Vagina (tissue), 2 donors: ENCODE data around the gene ABHD12. TPM values are rescaled to one million over a fixed set of nuclear protein-coding genes. Genes with fewer than 3 reads are reported as not detected.

Source experiments
- DNase-seq, 2 donors: peaks; one replicate each; pipeline ENCODE4 v3.0.0-alpha.2; 2017; ENCODE audit errors: extremely low spot score in 2 of 2
- H3K27ac ChIP-seq: fragments of 200-600 bp; sonication (generic); one replicate; pipeline ENCODE4 v1.5.1; 2019
- H3K27me3 ChIP-seq: fragments of 200-600 bp; sonication (generic); one replicate; pipeline ENCODE4 v1.5.1; 2019
- H3K36me3 ChIP-seq, 2 donors: fragments of 200-600 bp; sonication (generic); one replicate each; pipeline ENCODE4 v1.5.1; 2017 to 2019
- H3K4me1 ChIP-seq: fragments of 200-600 bp; sonication (generic); one replicate; pipeline ENCODE4 v1.5.1; 2019
- H3K4me3 ChIP-seq, 2 donors: fragments of 200-600 bp; sonication (generic); 1 replicate in 1 of 2; 2 replicates in 1 of 2; pipeline ENCODE4 v1.5.1; 2016 to 2019
- H3K9me3 ChIP-seq: fragments of 200-600 bp; sonication (generic); one replicate; pipeline ENCODE4 v1.5.1; 2019
- CTCF ChIP-seq, 3 experiments: fragments of 450-650 bp in 2 of 3; fragments of 200-600 bp in 1 of 3; sonication (generic) in 1 of 3; IDR thresholded peaks; one replicate each; pipeline ENCODE4 v1.5.1; 2017 to 2019; ENCODE audit warnings: antibody characterized with exemption in 3 of 3, mild to moderate bottlenecking in 2 of 3, moderate library complexity in 2 of 3
- POLR2A ChIP-seq, 2 donors: fragments of 450-650 bp; IDR thresholded peaks; one replicate each; pipeline ENCODE4 v1.6.1; 2017; ENCODE audit warnings: antibody characterized with exemption in 2 of 2, mild to moderate bottlenecking in 2 of 2, moderate library complexity in 2 of 2
- POLR2AphosphoS5 ChIP-seq, 2 donors: sonication (generic); formaldehyde crosslinking; IDR thresholded peaks; one replicate each; pipeline ENCODE4 v1.9.0; 2017; ENCODE audit warnings: antibody characterized with exemption in 2 of 2, mild to moderate bottlenecking in 2 of 2, low read depth in 1 of 2; ENCODE audit not compliant: insufficient read depth in 1 of 2
- intact Hi-C: fragments of 100-400 bp; cut with DNase I; formaldehyde crosslinking; loops from one replicate; pipeline ENCODE4 v1.15.1; 2023
- total RNA-seq: library from RNA; depleted of rRNA; stranded (reverse); fragments of >200 nt; gene quantifications from one replicate; pipeline ENCODE4 v1.2.3, GENCODE V29; 2016

ABHD12 gene
- total RNA-seq, 1 donor from 2014 or later = 36.6 TPM

- H3K9me3 ChIP-seq = no peaks in the 10 kb centered on the region
- DNase-seq = no peak
- H3K4me3 ChIP-seq = no peak overlapping the region
- peaks cover 0 to 86% of the 10 kb centered on the region in 2 donors for H3K36me3 ChIP-seq
- intact Hi-C loops = no loop called here
- no peaks in the 10 kb centered on the region for H3K27me3 ChIP-seq
- peaks cover 3% of the 10 kb centered on the region for H3K4me1 ChIP-seq
- no peak overlapping the region for H3K27ac ChIP-seq
- TF ChIP-seq POLR2AphosphoS5 (IDR thresholded peaks at IDR 0.05; ENCODE audit: insufficient read depth in 1 of 2, low read depth in 1 of 2) (no peak), CTCF (IDR thresholded peaks at IDR 0.05) (no peak), POLR2A (IDR thresholded peaks at IDR 0.05) (no peak)
Measured at GRCh38 chr20:25277941-25278521, 112.6 kb downstream of the ABHD12 start.

- Histone ChIP-seq H3K4me1 (peaks cover 8% of the 10 kb centered on the region), H3K4me3 (no peak overlapping the region), H3K27ac (no peak overlapping the region), H3K36me3 (peaks cover 0 to 89% of the 10 kb centered on the region in 2 donors), H3K27me3 (no peaks in the 10 kb centered on the region), H3K9me3 (no peaks in the 10 kb centered on the region)
- TF ChIP-seq CTCF (IDR thresholded peaks at IDR 0.05) = no peak
- no peak for TF ChIP-seq POLR2A (IDR thresholded peaks at IDR 0.05)
- no peak for TF ChIP-seq POLR2AphosphoS5 (IDR thresholded peaks at IDR 0.05; ENCODE audit: insufficient read depth in 1 of 2, low read depth in 1 of 2)
- DNase-seq = no peak
- intact Hi-C loops = no loop called here
Measured at GRCh38 chr20:25277051-25277801, 113.4 kb downstream of the ABHD12 start.

GRCh38 chr20:25276533-25277050 is 114.0 kb downstream of the ABHD12 start:
- no peak overlapping the region for H3K4me3 ChIP-seq
- H3K4me1 ChIP-seq = peaks cover 8% of the 10 kb centered on the region
- DNase-seq = no peak
- intact Hi-C loops = no loop called here
- TF ChIP-seq POLR2AphosphoS5 (IDR thresholded peaks at IDR 0.05; ENCODE audit: insufficient read depth in 1 of 2, low read depth in 1 of 2) (no peak), CTCF (IDR thresholded peaks at IDR 0.05) (no peak), POLR2A (IDR thresholded peaks at IDR 0.05) (no peak)
- no peaks in the 10 kb centered on the region for H3K27me3 ChIP-seq
- no peak overlapping the region for H3K27ac ChIP-seq
- H3K9me3 ChIP-seq = no peaks in the 10 kb centered on the region
- H3K36me3 ChIP-seq = peaks cover 0 to 89% of the 10 kb centered on the region in 2 donors

GRCh38 chr20:25275813-25276532 is 114.7 kb downstream of the ABHD12 start:
- no peak overlapping the region for H3K4me3 ChIP-seq
- DNase-seq = no peak
- intact Hi-C loops = no loop called here
- no peaks in the 10 kb centered on the region for H3K9me3 ChIP-seq
- peaks cover 0 to 87% of the 10 kb centered on the region in 2 donors for H3K36me3 ChIP-seq
- no peak for TF ChIP-seq CTCF (IDR thresholded peaks at IDR 0.05)
- no peak for TF ChIP-seq POLR2AphosphoS5 (IDR thresholded peaks at IDR 0.05; ENCODE audit: insufficient read depth in 1 of 2, low read depth in 1 of 2)
- no peak for TF ChIP-seq POLR2A (IDR thresholded peaks at IDR 0.05)
- H3K4me1 ChIP-seq = peaks cover 8% of the 10 kb centered on the region
- H3K27ac ChIP-seq = no peak overlapping the region
- H3K27me3 ChIP-seq = no peaks in the 10 kb centered on the region
